ENCODE results near the gene EEF2KMT.

Gene EEF2KMT

DNA sequence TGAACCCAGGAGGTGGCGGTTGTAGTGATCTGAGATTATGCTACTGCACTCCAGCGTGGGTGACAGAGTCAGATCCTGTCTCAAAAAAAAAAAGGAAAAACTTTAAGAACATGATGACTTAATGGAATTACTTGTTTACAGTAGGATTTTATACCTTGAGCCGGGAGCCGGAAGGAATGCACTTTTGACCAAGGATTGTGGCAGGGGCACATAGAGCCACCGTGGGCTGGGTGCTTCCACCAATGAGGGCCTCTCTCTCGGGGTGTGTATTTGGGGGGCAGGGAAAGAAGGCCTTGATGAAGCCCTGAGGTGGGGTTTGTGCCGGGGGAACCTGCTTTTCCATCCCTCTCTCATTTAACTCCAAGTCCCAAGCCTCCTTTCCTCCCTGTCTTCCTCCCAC is 57.1 kb downstream of the EEF2KMT start:
- no peak for DNase-seq

DNA sequence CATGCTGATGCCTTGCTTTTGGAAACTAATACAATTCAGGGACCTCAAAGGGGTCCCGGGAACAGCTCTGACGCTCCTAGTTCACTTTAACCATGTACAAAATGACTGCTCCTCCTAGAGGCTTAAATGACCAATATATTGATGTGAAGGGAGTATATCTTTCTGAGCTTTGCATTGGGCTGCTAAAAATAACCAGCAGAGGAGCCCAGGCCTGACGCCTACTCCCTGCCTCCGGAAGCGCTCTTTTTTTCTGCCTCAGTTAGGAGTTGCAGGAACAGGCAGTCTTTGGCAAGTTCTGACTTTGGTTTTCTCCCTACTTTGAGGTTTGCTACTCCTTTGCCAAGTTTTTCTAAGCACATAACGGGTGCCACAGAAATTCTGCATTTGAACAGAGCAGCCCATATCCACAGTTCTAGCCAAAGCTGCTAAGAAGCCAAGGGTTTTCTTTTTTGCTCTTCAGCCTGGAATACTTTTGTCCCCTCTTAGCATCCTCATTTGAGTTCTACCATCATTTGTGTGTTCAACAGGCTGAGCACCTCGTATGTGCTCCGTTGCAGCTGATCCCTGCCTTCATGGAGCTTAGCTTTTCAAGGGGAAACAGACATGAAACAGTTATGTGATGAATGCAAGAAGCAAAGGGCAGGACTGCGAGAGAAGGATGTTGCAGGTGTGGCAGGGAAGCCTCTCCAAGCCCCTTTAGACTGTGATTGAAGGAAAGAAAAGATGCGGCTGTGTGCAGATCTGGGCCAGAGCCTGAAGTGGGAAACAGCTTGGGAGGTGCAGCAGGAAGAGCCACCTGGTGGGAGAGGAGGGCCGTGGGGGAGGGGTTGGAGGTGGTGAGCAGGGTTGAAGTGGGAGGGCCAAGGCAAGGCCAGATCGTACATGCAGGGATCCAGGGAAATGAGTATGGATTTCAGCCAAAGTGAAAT is 61.1 kb downstream of the EEF2KMT start:
- no peak for DNase-seq

DNA sequence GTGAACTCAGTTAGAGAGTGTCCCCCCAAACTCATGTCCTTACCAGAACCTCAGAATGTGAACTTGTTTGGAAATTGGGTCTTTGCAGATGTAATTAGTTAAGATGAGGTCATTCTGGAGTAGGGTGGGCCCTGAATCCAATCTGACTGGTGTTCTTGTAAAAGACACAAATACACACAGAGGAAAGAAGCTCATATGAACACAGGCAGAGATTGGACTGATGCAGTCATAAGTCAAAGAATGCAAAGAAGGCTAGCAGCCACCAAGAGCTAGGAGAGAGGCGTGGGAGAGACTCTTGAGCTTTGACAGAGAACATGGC is 61.7 kb downstream of the EEF2KMT start:
- no peak for DNase-seq

Measured in effector CD4-positive, alpha-beta T cell (primary cell).